ENCODE data around the gene CLPTM1.

- TF ChIP-seq, protein P1, sequence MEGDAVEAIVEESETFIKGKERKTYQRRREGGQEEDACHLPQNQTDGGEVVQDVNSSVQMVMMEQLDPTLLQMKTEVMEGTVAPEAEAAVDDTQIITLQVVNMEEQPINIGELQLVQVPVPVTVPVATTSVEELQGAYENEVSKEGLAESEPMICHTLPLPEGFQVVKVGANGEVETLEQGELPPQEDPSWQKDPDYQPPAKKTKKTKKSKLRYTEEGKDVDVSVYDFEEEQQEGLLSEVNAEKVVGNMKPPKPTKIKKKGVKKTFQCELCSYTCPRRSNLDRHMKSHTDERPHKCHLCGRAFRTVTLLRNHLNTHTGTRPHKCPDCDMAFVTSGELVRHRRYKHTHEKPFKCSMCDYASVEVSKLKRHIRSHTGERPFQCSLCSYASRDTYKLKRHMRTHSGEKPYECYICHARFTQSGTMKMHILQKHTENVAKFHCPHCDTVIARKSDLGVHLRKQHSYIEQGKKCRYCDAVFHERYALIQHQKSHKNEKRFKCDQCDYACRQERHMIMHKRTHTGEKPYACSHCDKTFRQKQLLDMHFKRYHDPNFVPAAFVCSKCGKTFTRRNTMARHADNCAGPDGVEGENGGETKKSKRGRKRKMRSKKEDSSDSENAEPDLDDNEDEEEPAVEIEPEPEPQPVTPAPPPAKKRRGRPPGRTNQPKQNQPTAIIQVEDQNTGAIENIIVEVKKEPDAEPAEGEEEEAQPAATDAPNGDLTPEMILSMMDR (IDR thresholded peaks at IDR 0.05) = no peak
- TF ChIP-seq POLR2A (IDR thresholded peaks at IDR 0.05) = no peak
Observed at GRCh38 chr19:45011959-45012358, 56.8 kb downstream of the CLPTM1 start.

All from breast epithelium (tissue), 3 donors.